Fibroblast of lung (primary cell): ENCODE results near the gene SUV39H1.

Experiments
- EZH2 ChIP-seq: IDR thresholded peaks from 2 replicates; pipeline ENCODE4 v1.5.1; 2012; ENCODE audit warnings: low read length, control low read depth, mild to moderate bottlenecking; ENCODE audit errors: missing control alignments
- TF ChIP-seq, protein P1 (sequence below), 2 donors: IDR thresholded peaks in 1 of 2; conservative IDR thresholded peaks in 1 of 2; 1 replicate in 1 of 2; 2 replicates in 1 of 2; pipeline ENCODE4 v1.5.1; 2011 to 2012; ENCODE audit warnings: low read length in 2 of 2, control low read depth in 1 of 2, inconsistent platforms in 1 of 2, low read depth in 1 of 2, mild to moderate bottlenecking in 1 of 2

DNA sequence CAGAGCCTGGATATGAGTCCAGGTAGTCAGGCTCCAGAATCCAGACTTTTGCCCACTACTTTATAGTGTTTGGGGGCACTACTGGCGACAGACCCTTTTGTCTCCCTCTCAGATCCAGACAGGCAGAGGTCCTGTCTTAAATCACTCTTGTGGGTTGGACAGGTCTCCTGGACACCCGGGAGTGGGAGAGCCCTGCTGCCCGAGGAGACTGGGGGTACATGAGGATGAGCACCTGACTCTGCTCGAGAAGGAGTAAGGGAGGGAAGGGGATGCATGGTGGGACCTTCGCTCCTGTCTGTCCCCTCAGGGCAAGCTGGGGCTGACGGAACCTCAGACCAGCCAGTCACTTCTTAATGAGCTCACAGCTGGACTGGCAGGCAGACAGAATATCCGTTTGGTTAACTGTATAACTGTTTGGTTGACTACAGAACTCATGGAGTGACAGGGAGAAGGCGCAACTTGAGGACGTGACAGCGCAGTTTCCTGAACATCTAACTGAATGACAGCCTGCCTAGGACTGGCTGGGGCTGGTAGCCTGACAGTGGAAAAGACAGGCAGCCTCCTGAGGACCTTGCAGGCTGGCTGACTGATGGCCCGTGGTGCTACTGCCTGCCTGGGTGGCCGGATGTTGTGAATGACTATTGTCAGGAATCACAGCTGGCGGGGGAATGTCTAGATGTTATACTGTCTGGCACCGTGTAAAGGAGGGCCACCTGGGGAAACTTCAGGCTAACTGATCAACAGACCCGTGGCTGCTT is 1.6 kb upstream of the SUV39H1 start:
- TF ChIP-seq, protein P1, sequence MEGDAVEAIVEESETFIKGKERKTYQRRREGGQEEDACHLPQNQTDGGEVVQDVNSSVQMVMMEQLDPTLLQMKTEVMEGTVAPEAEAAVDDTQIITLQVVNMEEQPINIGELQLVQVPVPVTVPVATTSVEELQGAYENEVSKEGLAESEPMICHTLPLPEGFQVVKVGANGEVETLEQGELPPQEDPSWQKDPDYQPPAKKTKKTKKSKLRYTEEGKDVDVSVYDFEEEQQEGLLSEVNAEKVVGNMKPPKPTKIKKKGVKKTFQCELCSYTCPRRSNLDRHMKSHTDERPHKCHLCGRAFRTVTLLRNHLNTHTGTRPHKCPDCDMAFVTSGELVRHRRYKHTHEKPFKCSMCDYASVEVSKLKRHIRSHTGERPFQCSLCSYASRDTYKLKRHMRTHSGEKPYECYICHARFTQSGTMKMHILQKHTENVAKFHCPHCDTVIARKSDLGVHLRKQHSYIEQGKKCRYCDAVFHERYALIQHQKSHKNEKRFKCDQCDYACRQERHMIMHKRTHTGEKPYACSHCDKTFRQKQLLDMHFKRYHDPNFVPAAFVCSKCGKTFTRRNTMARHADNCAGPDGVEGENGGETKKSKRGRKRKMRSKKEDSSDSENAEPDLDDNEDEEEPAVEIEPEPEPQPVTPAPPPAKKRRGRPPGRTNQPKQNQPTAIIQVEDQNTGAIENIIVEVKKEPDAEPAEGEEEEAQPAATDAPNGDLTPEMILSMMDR (conservative IDR thresholded peaks at IDR 0.05 in 1 of 2, IDR thresholded peaks at IDR 0.05 in 1 of 2; ENCODE audit: low read depth in 1 of 2, low read length in 2 of 2) = no peak
- TF ChIP-seq EZH2 = no peak
